Activated B cell treated with CpG ODN at 0.5 μM for 24 hours (primary cell): ENCODE results near the gene JARID2. TPM values are rescaled to one million over a fixed set of nuclear protein-coding genes. Genes with fewer than 3 reads are reported as not detected.

Experiments used
- ATAC-seq: fragments of 200-7000 bp; cut with Tn5 transposase; one replicate; pipeline ENCODE4 v1.10.0; 2021; ENCODE audit warnings: low read depth, mild to moderate bottlenecking, moderate library complexity
- CTCF ChIA-PET: fragments of 350-600 bp; sonication (Branson Sonifier 250); formaldehyde crosslinking; loops from one replicate; lab custom pipeline; 2021; ENCODE audit warnings: antibody characterized with exemption; lab: Charles Lee
- POLR2A ChIA-PET: fragments of 350-600 bp; sonication (Branson Sonifier 250); formaldehyde crosslinking; loops from one replicate; lab custom pipeline; 2021; ENCODE audit warnings: antibody characterized with exemption; lab: Charles Lee
- DNase-seq: peaks from one replicate; pipeline ENCODE4 v3.0.0; 2022
- H3K27ac Mint-ChIP-seq: one replicate; pipeline ENCODE4 v1.8.0; 2020; ENCODE audit warnings: mixed read lengths
- H3K27me3 Mint-ChIP-seq: one replicate; pipeline ENCODE4 v1.8.0; 2021; ENCODE audit warnings: mixed read lengths
- H3K36me3 Mint-ChIP-seq: one replicate; pipeline ENCODE4 v1.8.0; 2021; ENCODE audit warnings: low read depth, mixed read lengths
- H3K4me1 Mint-ChIP-seq: one replicate; pipeline ENCODE4 v1.8.0; 2021; ENCODE audit warnings: mixed read lengths
- H3K4me3 Mint-ChIP-seq: one replicate; pipeline ENCODE4 v1.8.0; 2020; ENCODE audit warnings: mild to moderate bottlenecking, mixed read lengths
- H3K9me3 Mint-ChIP-seq: one replicate; pipeline ENCODE4 v1.8.0; 2020; ENCODE audit warnings: mixed read lengths
- CTCF ChIP-seq: fragments of 200-600 bp; IDR thresholded peaks from one replicate; pipeline ENCODE4 v1.8.0; 2022; ENCODE audit warnings: antibody characterized with exemption, mild to moderate bottlenecking
- intact Hi-C: fragments of 100-400 bp; cut with micrococcal nuclease; formaldehyde crosslinking; loops from one replicate; pipeline ENCODE4 v1.15.1; 2024
- total RNA-seq: library from RNA; stranded (reverse); gene quantifications from 2 replicates; pipeline ENCODE4 v1.2.3, GENCODE V29; 2022

JARID2 gene
- total RNA-seq, 1 donor from 2014 or later: 28.5 TPM

GRCh38 chr6:15524861-15525401, 279.1 kb downstream of the JARID2 start:
- intact Hi-C loops: no loop called here
- CTCF ChIA-PET: interaction anchor here (1.3 kb wide), 1 partner anchor 99 kb away, joined by 3 read pairs; no protein-coding TSS in a partner anchor
- Mint-ChIP-seq H3K27me3 (no peaks in the 10 kb centered on the region), H3K27ac (peak overlapping the region; percentile 46), H3K4me1 (peaks cover 21% of the 10 kb centered on the region), H3K9me3 (no peaks in the 10 kb centered on the region), H3K4me3 (no peak overlapping the region), H3K36me3 (peaks cover 90% of the 10 kb centered on the region)
- no peak for ATAC-seq
- no peak for TF ChIP-seq CTCF
- POLR2A ChIA-PET: no interaction called here
- DNase-seq: no peak

GRCh38 chr6:15526212-15526701, 280.4 kb downstream of the JARID2 start:
- no peak overlapping the region for H3K4me3 Mint-ChIP-seq

GRCh38 chr6:15527838-15528617, 282.2 kb downstream of the JARID2 start:
- no peak for ATAC-seq
- ChIA-PET CTCF (no interaction called here), POLR2A (no interaction called here)
- intact Hi-C loops: no loop called here
- no peak for DNase-seq
- Mint-ChIP-seq H3K4me1 (peaks cover 21% of the 10 kb centered on the region), H3K9me3 (no peaks in the 10 kb centered on the region), H3K4me3 (no peak overlapping the region), H3K27me3 (no peaks in the 10 kb centered on the region), H3K36me3 (peaks cover 86% of the 10 kb centered on the region), H3K27ac (no peak overlapping the region)
- TF ChIP-seq CTCF: no peak

More at GRCh38 chr6:15526212-15526701, 280.4 kb downstream of the JARID2 start:
- CTCF ChIA-PET: no interaction called here
- H3K9me3 Mint-ChIP-seq: no peaks in the 10 kb centered on the region
- DNase-seq: no peak
- POLR2A ChIA-PET: no interaction called here
- intact Hi-C loops: no loop called here
- no peak for TF ChIP-seq CTCF
- H3K4me1 Mint-ChIP-seq: peaks cover 21% of the 10 kb centered on the region
- ATAC-seq: peak; percentile 37
- peak overlapping the region; percentile 68 for H3K27ac Mint-ChIP-seq
- no peaks in the 10 kb centered on the region for H3K27me3 Mint-ChIP-seq
- H3K36me3 Mint-ChIP-seq: peaks cover 91% of the 10 kb centered on the region

GRCh38 chr6:15528870-15529269, 283.0 kb downstream of the JARID2 start:
- no peak overlapping the region for H3K4me3 Mint-ChIP-seq
- TF ChIP-seq CTCF: no peak
- H3K4me1 Mint-ChIP-seq: peaks cover 23% of the 10 kb centered on the region
- intact Hi-C loops: no loop called here
- H3K27ac Mint-ChIP-seq: no peak overlapping the region
- H3K9me3 Mint-ChIP-seq: no peaks in the 10 kb centered on the region
- DNase-seq (no peak), ATAC-seq (no peak)
- CTCF ChIA-PET: no interaction called here
- H3K27me3 Mint-ChIP-seq: no peaks in the 10 kb centered on the region
- H3K36me3 Mint-ChIP-seq: peaks cover 86% of the 10 kb centered on the region
- POLR2A ChIA-PET: no interaction called here

- H3K4me1 Mint-ChIP-seq: peaks cover 28% of the 10 kb centered on the region
- H3K9me3 Mint-ChIP-seq: no peaks in the 10 kb centered on the region
- ChIA-PET POLR2A (no interaction called here), CTCF (no interaction called here)
- DNase-seq (no peak), ATAC-seq (no peak)
- intact Hi-C loops: no loop called here
- H3K27ac Mint-ChIP-seq: no peak overlapping the region
- no peak overlapping the region for H3K4me3 Mint-ChIP-seq
- H3K36me3 Mint-ChIP-seq: peaks cover 75% of the 10 kb centered on the region
- no peak for TF ChIP-seq CTCF
- no peaks in the 10 kb centered on the region for H3K27me3 Mint-ChIP-seq
These were observed 284.5 kb downstream of the JARID2 start for GRCh38 chr6:15530411-15530810.
